Renal pelvis (tissue), 4 donors: ENCODE data around the gene ATP13A3. TPM values are rescaled to one million over a fixed set of nuclear protein-coding genes. Genes with fewer than 3 reads are reported as not detected.

Experiments
- DNase-seq: peaks from one replicate; pipeline ENCODE4 v3.0.0-alpha.2; 2013
- polyA plus RNA-seq, 3 donors: library from polyadenylated mRNA; unstranded; fragments of 120-200 nt; gene quantifications; one replicate each; pipeline ENCODE4 v1.2.1, GENCODE V29; 2013; ENCODE audit not compliant: insufficient read length in 3 of 3

ATP13A3 gene
- polyA plus RNA-seq, 3 donors: 86.7 to 123 (median 114) TPM

DNA sequence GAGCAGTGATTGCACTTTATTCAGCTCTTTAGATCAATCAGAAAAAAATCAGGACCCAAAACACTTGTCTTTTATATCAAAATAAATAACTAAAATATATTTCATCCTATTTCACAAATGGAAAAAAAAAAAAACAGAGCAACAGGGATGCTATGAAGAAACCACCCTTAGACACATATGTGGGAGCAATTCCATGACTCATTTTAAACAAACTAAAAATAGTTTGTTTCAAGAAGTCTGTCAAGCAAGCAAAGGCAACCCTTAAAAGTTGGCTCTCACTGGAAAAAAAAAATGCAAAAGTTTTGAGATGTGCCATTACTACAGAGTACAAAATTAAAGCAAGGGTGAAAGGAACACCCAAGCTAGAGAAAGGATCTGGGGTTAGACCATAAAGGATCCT is 5.7 kb downstream of the ATP13A3 start:
- no peak for DNase-seq

DNA sequence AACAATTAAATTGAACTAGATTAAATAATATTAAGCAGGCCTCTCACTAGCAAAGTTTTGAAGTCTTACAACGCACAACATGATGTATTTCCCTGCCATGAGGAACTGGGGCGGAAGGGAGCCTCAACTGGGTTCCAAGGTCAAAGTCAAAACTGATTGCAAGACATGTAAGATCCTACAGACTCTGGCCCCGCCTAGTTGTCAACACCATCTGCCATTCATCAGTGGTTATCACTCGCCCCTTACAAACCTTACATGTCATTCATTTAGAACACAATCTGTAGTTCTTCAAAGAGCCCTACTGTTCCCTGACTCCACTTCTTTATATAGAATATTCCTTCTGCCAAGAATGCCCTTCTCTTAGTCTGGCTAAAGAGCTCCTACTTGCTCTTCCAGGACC is 10.0 kb downstream of the ATP13A3 start:
- no peak for DNase-seq

DNA sequence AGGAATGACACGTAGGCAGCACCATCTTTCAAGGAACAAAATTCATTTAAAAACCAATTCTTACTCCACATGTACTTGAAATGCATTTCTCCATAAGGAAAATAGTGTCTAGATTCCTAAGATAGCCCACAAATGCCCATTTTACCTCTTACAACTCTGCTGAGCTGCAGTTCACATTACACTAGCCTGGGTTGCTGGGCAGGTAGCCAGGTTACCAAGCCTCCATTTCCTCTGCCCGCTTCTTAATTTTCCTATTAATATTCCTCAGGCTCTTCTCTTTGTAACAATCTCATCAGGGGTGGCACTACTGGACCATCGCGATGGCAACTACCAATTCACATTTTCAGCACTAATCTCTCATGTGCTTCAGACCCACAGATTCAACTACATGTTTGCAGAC is 10.8 kb downstream of the ATP13A3 start:
- DNase-seq: no peak

DNA sequence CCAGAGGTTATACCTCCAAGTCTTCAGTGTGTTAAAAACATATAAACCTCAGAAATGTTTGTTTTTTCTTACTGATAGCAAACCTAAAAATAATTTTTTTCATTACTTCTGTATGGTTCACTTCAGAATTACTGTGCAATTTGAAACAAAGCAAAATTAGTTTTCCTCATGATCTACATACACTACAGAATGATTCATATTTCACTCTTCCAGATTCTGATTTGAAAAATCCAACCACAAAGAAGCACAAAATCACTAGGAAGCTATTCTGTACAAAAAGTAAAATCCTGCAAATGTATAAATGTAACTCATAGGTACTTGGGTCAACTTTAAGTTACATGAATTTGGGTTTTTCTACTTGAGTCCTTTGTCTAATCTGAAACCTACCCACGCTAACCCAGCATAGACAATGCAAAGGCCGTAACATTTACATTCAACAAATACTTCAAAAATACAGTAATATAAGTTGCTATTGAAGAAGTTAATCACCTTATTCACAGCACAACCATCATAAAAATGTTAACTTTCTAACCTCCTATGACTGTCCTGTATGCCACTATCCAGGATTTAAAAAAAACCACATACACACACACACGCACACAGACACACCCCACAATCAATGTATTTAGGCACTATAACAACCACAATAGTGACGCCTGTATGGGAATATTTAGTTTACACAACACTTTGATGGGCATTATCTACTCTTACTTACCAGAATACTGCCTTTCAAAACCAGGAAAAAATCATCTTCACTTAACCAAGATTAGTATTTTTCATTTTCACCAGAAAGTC is 11.5 kb downstream of the ATP13A3 start:
- DNase-seq: no peak

DNA sequence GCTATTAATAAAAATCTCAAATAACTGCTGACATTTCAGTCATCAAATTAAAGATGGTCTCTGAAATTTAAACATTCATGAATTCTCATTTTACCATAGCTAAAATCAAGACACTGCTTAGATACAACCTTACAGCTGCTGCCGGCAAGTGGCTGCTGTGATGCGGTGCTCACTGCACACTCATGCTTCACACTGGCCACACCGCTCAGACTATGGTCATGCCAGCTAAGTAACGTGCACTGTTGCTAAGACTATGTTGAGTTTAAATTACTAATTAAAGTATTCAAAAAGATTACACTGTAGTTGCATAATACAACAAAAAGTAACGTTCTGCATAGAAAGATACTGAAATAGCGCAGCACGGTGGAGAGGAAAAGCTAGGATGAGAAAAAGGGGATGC is 12.1 kb downstream of the ATP13A3 start:
- no peak for DNase-seq

DNA sequence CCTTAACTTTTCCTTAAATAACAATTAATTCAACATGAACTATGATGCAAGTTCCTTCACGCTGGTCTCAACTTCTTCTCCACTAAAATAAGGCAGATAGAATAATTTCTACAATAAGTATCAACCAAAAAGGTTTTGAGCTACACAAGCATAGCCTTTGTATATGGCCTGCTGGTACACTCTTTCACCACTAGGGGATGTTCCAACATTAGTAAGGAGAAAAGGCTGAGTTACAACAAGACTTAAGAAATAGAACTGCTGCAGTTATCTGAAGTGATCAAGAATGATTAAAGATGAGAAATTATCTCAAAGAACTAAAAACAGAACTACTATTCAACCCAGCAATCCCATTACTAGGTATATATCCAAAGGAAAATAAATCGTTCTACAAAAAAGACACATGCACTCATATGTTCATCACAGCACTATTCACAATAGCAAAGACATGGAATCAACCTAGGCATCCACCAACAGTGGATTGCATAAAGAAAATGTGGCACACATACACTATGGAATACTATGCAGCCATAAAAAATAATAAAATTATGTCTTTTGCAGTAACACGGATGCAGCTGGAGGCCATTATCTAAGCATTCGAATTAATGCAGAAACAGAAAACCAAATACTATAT is 14.4 kb downstream of the ATP13A3 start:
- no peak for DNase-seq

DNA sequence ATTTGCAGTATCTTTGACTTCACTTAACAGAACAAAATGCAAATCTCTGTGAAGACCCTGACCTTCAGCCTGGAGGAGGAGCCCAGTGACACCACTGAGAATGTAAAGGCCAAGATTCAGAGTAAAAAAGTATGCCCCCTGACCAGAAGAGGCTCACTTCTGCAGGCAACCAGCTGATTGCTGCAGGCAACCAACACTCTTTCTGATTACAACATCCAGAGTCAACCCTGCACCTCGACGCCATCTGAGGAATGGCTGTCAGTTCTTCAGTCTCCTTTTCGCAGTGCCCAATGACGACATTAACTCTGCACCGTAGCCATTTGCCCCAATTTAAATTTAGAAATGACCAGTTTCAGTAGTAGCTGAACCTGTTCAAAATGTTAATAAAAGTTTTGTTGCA is 14.9 kb downstream of the ATP13A3 start:
- DNase-seq: no peak

DNA sequence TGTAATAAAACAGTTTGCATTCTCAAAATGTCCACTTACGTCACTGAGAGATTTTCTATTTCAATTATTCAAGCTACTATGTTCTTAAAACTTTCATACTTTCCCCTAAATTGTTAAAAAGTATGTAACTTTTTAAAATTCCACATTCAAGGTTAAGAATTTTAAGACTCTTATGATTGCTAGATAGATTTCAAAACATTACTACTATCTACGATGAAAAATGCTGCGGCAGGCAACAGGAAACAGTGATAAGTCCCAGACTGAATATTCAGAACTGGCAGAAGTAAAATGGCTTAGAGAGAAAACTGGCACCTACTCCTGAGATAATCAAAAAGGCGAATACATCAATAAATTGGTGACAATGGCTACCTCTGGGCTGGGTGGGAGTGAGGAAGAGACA is 16.2 kb downstream of the ATP13A3 start:
- no peak for DNase-seq

DNA sequence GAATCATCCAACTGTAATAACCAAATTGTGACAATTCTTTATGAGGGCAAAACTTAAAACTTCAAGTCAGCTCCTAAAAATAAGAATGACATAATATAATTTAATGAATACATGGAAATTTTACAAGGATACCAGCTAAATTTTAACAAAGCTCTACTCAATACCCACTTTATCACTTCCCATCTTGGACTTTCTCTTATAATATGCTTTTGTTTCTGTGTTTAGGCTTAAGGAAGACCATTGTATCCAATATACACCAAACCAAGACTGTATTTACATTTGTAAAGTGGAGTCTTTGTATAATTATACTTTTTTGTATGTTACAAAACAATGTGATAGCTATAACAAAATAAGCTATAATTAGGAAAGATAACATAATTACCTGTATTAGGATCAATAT is 16.8 kb downstream of the ATP13A3 start:
- no peak for DNase-seq

DNA sequence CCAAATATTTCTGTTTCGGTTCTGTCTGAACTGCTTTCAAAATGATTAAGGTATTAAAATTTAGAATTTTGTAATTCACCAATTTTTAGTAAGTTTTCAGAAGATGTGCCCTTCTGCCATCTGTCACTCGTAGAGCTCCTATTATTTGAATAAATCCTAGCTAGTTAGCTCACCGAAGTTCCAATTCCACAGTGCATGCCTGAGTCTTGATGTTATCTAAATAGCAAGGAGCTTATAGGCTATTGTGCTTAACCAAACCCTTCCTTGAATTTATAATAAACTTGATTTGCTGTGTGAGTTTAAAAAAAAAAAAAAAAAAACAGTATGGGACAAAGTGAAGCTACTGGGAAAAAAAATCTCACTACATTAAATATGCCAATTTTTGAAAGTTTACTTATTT is 18.7 kb downstream of the ATP13A3 start:
- no peak for DNase-seq

DNA sequence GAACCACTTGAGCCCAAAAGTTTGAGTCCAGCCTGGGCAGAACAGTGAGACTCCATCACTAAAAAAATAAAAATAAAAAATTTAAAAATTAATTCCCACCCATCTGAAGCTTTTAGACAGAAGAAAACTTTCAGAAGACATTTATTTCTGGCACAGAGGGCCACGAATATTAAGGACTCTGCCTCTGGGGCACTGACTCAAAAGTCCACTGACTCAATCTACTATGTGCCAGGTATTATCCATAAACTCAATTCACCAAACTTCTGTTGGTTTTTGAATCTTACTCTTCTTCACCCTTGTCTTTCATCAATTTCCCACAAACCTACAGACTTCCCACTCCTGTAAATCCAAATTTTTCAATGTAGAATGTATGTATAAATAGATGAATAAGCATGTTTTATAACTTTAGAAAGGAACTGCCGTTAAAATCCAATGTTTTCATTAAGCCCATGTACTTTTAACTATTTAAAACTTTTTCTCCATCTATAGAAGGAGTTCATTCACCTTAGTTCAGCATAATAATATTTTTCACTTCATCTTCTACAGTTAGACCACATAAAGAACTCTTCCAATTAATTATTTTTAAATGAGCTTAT is 19.9 kb downstream of the ATP13A3 start:
- no peak for DNase-seq

DNA sequence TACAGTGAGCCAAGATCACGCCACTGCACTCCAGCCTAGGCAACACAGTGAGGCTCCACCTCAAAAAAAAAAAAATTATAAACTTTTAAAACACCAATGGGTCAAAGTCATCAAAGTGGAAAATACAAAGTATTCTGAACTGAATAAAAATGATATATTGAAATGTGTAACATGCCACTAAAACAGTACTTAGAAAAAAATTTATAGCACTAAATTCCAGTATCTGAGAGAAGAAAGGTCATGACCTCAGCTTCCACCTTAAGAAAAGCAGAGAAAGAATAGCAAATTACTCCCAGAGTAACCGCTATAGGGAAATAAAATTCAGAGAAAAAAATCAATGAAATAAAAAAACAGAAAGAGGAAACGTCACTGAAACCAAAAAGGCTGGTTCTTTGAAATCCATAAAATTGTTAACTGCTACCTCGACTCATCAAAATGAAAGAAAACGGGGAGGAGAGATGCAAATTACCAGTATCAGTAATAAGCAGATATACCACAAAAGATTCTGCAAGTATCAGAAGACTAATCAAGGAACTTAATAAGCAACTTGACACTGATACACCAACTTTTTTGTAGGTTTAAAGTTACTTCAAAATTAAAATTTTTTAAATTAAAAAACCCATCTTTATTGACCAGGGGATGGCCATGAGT is 20.8 kb downstream of the ATP13A3 start:
- no peak for DNase-seq

DNA sequence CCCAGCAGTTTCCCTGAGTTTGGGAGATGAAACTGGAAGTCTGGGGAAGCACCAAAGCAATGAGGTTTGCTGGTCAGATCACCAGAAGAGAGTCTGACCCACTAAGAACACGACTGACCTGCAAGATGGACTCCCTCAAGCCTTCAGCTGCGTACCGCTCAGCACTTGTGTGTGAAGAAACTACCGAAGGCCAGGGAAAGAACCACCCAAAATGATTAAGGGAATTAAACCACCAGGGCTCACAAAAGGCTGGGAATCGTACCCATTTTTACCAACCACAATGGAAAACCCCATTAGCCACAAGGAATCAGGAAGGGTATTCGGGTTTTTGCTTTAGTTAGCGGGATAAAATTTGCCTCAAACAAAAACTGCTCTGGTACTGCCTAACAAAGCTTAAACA is 21.6 kb downstream of the ATP13A3 start:
- no peak for DNase-seq

DNA sequence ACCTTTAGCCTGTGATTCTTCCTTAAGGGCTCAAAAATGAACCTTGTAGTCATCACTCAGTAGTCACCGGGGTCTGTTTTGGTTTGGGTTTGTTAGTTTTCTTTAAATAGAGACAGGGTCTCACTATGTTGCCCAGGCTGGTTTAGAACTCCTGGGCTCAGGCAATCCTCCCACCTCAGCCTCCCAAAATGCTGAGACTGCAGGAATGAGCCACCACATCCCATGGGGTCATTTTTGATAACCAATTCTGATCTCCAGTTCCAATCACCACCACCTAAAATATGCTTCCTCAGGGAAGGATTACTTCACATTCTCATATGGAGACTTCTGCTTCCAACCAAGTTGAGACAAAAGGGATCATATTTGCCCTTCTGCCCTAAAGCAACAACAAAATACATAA is 22.1 kb downstream of the ATP13A3 start:
- DNase-seq: no peak

DNA sequence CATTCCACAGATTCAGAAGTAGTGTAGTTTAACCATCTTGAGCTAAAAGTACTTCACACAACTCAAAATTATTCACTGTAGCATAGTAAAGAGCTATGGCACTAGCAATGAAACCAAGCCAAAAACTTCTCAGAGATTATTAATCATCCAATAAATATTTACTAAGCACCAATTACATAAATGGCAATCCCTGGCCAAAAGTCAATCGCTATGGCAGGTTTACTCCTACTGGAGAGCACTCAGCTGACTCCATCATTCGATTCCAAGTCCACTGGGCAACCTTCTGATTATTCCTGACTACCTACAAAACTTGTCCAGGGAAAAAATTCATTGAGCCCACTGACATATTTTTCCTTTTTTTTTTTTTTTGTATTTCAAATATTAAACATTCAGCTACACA is 23.9 kb downstream of the ATP13A3 start:
- no peak for DNase-seq

DNA sequence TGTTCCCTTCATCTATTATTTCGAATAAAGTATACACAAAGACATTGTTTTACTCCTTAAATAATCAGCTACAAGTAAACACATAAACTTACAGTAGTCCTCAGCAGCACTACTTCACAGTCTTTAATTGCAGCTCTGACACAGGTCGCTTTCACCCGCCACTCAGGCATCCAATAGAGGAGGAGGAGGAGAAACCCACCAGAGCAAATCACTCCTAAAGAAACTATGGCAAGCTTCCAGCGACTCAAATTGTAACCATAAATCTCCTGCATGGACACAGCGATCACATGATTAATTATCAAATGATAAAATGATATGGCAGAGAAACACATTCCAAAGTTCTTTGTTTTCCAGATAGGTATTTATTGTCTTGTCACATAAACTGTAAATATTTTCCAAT is 26.2 kb downstream of the ATP13A3 start:
- peak; percentile 65 for DNase-seq

DNA sequence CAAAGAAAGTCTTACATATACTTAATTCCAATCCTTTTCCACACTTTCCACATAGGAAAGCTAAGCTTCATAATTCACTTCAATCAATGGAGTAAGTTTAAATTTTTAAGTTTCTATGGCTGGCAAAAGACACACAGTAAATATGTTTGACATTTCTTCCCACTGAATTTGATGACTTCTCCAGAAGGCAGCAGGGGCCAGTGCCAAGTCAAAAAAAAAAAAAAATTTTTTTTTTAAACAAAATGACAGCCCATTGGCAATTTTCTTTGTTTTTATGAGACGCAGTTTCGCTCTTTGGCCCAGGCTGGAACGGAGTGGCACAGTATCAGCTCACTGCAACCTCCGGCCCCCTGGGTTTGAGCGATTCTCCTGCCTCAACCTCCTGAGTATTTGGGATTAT is 28.7 kb downstream of the ATP13A3 start:
- DNase-seq: no peak

DNA sequence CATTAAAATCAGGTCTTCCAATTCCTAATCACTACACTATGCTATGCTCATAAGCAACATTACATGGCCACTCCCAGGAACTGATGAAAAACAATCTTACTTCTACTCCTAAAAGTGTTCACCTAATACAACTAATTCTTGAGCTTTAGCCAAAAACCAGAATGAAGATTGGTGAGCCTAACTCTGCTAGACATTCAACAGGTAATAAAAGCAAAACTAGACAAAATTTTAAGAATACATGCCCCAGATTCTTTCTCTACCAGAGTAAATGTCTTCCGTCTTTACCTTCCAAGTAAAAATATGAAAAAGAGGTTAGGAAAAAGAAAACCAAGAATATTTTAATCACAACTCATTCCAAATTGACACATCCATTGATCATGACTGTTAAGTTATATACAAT is 31.3 kb downstream of the ATP13A3 start:
- no peak for DNase-seq

DNA sequence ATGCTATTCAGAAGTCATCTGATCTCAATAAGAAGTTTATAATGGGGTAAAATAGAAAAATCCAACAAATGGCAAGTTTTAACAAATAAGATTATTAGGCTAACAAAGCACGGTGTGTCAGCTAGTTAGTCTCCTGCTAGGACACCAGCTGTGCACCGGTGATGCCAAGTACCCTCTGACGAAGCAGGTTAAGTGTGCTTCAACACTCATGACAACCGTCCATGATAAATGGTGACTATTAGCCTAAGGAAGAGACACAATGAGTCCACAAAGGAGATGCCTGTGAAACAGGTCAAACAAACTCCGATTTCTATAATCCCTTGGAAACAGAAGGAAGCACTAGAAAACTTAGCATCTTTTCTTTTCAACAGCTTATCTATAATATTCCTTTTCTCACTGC is 36.5 kb downstream of the ATP13A3 start:
- no peak for DNase-seq

DNA sequence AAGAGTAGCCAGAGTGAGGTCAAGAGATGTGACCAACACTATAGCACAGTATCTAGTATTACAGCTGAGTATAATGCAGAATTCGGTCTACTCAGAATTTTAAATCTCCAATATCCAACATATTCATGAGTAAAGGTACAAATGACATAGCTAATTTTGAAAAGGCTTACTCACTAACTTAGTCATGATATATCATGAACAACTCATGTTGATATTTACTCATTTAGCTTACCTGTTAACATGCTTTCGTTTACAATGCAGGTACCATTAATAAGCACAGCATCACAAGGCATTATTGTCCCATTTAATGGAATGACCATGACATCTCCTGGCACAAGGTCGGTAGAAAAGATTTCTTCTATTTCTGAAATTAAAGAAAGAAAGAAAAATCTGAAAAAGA is 36.9 kb downstream of the ATP13A3 start:
- no peak for DNase-seq

DNA sequence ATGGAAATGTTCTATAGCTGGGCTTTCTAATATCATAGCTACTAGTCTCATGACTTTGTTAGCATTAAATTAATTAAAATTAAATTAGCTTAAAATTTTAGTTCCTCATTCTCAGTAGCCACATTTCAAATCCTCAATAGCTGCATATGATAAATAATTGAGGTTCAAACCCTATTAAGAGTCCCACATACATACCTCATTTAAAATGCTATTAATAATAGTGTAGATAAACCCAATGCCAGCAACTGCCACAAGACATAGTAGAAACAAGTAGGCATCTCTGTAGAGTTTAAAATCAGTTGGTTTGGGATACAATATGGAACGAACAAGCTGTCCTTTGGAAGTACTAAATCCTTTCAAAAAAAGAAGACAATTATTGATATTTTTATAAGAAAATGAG is 39.1 kb downstream of the ATP13A3 start:
- DNase-seq: no peak

DNA sequence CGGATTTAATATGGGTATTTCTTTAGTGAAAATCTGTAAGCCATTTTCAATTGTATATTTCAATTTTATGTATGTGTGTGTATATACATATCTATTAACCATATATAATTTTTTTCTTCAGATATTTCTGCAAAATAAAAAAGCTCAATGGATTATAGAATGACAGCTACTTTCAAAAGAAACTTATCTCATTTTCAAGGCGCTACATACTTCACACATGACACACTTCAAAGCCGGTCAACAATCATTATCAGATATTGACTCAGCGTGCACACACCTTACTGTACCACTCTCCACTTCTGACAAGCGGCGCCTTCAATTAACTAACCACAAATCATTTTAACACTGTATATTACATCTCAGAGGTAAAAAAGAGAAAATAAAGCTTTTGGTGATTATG is 39.6 kb downstream of the ATP13A3 start:
- no peak for DNase-seq

DNA sequence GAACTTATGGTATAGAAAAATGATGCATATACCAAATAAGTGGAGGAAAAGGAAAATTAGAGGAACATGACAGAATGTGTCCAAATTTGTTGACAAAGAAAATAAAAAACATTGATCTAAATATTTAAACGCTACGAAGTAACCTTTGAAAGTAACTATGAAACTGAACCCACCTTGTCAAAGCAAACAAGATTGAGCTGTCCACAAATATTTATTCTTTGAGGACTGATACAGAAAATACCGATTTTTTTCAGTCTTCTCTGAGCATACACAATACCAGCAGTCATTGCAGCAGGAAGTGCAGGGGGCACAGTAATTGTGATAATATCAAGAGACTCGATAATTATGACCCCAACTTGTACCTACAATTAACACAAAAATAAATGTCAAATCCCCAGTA is 40.0 kb downstream of the ATP13A3 start:
- no peak for DNase-seq
